ENCODE results near the gene SCAMP1.
"Not testable (repeated sequence)": the region's sequence is repeated elsewhere in the genome, so short reads cannot be mapped to it uniquely, and the experiment has no call there.

SCAMP1 gene, protein sequence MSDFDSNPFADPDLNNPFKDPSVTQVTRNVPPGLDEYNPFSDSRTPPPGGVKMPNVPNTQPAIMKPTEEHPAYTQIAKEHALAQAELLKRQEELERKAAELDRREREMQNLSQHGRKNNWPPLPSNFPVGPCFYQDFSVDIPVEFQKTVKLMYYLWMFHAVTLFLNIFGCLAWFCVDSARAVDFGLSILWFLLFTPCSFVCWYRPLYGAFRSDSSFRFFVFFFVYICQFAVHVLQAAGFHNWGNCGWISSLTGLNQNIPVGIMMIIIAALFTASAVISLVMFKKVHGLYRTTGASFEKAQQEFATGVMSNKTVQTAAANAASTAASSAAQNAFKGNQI

DNA sequence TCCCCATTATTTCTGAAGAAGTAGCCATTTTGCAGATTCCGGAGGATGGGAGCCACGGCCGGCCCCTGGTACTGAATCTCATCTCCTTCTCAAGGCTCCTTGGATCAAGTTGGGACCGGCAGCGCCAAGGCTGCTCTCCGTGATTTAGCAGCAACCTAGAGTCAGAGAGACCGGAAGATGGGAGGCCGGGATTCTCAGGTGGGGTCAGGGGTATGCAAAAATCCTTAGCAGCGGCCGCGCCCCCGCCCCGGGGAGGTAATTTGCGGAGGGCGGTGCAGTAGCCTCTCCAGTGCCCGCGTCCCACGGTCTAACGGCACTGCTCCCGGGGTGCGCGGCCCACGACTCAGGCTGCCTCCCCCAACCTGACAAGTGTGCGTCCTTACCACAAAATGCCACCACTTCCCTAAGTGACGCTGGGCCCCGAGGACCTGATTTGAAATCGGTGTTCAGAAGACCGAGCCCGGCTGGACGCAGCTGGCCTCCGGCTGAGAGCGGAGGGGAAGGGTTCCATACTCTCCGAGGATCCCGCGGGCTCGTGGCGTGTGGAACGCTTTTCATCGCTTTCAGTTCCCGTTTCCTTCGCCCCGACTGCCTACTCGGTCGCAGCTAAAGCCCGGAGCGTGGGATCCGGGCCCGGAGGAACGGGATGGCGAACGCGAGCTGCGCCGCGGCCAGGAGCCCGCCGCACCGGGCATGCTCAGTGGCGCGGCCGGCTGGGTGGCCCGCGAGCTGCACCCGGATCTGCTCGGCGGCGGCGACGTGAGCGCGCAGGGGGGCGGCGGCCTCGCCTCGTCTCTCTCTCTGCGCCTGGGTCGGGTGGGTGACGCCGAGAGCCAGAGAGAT is at the start of gene SCAMP1:
Gene SCAMP1, plus strand, starts transcription at position 787 of the 843 bp plus-strand sequence. Its CDS starts 55 bp downstream, at position 842.
- DNase-seq: peak; percentile 93

DNA sequence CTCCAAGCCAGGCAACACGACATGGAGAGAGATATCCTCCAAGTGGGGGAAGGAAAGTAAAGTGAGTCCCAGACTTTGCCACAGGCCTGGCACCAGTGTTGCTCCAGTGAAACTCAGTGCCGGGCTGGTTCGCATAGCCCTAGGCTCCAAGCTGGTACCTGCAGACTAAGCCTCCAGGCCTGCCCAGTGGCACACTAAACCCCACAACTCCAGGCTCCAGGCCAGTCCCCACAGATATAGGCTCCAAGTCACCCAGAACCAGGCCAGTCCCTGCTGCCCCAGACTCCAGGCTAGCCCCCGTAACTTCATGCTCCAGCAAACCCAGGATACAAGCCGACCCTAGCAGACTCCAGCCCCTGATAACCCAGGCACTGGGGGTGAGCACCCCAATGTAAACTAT is 42.9 kb upstream of the SCAMP1 start:
- no peak for DNase-seq

DNA sequence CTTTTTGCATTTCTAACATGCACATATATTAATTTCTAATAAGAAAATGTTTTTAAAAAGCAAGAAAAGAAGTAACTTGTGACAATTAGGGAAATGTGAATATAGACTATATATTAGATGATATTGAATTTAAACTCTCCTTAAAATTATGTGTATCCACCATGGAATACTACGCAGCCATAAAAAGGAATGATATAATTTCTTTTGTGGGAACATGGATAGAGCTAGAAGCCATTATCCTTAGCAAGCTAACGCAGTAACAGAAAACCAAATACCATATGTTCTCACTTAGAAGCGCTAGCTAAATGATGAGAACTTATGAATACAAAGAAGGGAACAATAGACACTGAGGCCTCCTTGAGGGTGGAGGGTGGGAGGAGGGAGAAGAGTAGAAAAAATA is 42.1 kb upstream of the SCAMP1 start:
- no peak for DNase-seq

DNA sequence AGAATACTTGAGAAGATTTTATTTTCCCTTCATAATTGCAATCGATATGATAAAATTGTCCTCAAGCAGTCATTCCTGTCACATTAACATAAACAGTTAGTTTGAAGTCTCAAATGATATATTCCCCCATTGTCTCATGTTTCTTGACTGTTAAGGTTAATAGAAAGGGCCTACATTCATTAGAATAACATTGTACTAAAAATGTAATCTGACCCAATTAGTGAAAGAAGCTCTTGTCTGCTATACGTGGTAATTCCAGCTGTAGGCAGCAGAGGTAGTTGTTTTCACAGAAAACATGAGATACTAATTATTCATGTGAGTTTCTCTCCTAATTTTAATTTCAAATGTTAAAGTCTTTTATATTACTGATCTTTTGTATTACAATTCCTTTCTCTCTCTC is 40.0 kb upstream of the SCAMP1 start:
- peak; percentile 23 for DNase-seq

DNA sequence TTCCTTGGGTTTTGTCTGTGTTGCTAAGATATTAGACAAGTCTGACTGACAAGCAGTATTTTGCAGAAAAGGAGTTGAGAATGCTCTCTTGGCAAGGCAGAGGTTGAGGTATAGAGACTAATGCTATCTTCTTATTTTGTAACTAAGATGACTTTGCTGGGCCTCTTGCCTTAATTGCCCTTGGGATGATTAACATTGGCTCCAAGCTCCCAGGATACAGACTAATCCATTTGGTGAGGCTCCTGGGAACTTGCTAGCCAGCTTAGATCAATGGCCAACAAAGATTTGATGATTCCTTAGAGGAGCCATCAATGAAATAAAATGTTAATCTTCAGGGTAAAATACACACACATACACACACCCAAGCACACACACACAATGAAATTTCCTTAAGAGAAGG is 37.2 kb upstream of the SCAMP1 start:
- DNase-seq: no peak

DNA sequence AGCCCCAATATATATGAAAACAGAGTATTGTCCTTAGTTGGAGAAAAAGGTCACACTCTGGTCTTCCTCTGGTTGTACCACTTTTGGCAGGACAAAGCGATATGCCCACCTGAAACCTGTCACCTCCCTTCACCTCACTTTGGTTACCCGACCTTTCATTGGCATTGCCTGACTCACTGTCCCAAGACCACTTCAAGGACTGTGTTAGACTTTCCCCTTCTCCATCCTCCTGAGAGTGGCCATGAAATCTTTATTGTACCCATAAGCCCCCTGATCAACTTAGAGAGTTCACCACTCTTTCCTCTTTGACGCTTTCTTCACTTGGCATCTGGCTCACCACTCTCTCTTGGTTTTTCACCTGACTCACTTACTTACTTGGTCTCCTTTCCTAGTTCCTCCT is 33.5 kb upstream of the SCAMP1 start:
- DNase-seq: no peak

DNA sequence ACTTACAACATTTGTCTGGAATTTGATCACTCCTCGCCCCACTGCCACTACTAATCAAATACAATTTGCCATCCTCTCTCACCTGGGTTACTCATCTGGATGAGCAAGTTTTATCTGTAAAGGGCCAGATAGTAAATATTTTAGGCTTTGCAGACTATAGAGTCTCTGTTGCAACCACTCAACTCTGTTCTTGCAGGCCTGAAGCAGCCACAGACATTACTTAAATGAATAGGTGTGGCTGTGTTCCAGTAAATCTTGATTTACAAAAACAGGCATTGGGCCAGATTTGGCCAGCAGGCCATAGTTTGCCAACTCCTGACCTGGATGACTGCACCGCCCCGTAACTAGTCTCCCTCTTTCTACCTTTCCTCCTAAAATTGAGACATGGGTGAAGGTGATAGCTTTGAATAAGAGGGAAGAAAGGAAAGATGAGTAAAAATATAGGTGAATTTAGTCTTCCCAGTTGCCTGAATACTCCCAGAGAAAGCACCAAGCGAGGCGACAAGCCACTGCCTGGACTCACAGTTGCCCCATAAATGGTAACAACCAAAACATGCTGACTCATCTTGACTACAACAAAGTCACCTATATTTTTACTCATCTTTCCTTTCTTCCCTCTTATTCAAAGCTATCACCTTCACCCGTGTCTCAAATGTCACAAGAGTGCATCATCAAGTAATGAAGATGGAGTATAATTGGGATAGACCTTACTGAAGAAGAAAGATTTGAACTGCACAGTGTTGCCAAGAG is 32.5 kb upstream of the SCAMP1 start:
- no peak for DNase-seq

DNA sequence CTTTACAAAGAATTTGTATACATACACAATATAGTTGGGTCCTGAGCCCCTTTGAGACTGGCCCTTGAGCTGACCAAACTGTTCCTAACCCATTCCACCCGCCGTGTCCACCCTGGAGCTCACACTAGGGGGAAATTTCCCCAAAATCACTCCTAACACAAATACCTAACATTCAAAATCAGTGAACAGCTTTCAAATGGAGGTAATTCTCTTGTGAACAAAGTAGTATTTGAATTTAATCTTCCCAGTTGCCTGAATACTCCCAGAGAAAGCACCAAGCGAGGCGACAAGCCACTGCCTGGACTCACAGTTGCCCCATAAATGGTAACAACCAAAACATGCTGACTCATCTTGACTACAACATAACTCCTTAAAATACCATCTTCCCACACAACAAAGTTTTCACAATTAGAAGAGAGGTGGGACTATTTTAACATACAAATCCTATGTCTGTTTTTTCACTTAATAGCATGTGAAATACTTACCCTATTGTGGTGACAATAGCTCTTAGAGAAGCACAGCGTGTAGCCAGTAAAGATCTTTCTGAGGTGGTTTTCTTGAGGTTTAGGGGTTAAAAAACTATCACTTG is 31.7 kb upstream of the SCAMP1 start:
- no peak for DNase-seq

DNA sequence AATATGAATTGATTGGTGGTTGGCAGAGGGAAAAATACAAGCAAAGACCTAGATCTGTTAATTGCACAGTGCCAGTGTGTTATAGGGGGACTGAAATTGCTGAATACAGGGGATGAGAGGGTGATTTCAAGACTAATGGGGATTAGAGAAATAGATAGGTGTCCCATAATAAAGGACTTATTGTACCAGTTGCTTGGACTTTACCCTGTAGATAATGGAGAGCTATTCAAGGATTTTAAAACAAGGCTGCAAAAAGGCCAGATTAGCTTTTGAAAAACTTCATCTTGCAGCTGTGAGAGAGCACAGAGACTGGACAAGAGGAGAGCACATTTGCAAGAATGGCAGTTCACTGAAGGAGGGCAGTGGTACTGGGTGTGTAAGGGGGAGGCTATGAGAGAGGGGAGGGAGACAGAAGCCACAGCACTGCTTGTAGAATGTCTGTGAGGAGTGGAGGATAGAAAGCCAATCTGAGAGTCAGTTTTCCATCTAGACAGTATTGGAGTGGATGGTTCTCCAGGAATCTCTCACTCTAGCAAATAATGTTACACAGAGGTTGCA is 28.8 kb upstream of the SCAMP1 start:
- no peak for DNase-seq

DNA sequence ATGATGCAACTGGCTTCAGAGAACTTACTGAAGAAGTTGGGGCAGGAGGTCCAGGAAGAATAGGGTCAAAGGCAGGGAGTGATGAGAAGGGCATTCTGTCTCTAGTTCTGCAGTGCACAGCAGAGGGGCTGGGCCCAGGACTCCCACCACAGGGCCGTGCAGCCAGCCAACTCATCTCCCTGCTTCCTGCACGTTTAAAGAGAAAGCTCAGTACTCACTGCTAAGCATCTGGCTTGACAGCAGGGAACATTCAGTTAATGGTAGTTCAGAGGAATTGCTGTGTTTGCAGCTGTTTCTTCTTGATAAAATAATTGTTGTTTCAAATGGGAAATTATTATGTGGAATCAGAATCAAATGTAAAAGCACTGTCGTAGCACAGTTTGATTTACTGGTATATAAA is 25.6 kb upstream of the SCAMP1 start:
- DNase-seq: no peak

DNA sequence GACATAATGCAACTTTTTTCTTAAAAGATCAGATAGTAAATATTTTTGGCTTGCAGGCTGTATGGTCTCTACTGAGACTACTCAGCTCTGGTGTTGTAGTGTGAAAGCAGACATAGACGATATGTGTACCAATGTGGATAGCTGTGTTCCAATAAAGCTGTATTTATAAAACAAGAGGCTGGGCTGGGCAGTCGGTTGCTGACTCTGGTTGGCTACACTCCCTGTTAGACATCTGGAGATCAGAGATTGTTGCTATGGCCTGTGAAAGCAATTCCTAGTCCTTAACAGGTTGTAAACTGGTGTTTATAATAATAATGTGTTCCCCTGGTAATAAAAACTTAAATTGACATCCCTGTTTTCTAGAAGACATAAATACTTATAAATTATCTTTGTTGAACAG is 24.4 kb upstream of the SCAMP1 start:
- no peak for DNase-seq

DNA sequence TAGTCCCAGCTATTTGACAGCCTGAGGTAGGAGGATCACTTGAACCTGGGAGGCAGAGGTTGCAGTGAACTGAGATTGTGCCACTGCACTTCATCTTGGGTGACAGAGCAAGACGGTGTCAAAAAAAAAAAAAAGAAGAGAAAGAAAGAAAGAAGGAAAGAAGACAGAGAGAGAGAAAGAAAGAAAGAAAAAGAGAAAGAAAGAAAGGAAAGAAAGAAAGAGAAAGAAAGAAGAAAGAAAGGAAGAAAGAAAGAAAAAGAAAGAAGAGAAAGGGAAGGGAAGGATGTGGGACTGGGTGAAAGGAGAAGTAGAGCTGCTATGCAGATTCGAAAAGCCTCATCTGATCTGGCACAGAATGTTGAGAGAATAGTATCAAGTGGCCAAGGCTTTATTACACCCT is 23.7 kb upstream of the SCAMP1 start:
- no peak for DNase-seq

DNA sequence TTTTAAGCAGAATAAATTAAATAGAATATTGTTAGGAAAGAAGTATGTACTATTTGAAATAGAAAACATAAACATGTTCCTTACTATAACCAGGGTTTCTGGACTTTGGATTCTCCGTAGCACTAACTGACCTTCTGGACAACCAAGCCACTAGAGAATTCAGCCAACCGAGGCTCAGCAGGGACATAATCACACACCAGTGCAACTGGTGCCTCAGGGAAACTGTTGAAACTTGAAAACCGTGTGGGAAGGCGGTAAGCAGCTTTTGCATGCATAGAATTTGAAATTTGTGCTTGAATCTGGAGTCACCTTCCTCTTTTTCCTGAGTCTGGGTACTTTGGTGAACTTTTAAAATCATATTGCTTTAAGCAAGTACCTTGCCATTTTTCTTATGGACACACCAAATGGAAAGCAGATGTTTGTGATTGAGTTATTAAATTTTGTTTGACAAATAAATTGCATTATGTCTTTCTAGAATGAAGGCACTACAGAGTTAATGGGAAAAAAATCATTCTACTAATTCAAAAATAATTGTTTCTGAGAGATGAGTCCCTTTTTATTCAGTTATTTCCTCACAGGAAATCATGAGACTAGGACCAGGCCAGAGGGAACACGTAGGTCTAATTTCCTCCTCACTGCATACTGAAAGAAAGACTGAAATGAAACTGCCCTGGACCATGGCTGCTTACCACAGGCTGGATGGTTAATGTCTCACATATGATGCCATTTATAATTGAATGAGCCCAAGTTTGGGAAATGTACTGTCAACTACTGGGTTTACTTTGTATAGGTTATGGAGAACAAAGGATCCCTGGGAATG is 20.6 kb upstream of the SCAMP1 start:
- DNase-seq: no peak

DNA sequence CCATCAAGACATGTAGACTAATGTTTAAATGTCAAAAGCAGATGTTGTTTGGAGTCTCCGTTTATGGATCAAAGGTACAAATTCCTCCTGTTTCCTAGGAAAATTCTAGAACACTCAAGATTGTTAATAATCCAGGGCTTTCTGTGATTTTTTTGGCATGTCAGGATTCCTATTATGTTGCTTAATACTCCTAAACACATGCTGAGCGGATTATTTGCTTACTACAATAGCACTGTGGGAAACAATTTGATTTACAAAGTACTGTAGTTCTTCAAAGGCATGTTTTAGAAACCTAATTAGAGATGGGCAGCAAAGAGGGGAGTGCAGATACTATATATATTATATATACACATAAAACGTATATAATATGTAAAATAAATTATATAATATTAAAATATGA is 19.0 kb upstream of the SCAMP1 start:
- DNase-seq: no peak

DNA sequence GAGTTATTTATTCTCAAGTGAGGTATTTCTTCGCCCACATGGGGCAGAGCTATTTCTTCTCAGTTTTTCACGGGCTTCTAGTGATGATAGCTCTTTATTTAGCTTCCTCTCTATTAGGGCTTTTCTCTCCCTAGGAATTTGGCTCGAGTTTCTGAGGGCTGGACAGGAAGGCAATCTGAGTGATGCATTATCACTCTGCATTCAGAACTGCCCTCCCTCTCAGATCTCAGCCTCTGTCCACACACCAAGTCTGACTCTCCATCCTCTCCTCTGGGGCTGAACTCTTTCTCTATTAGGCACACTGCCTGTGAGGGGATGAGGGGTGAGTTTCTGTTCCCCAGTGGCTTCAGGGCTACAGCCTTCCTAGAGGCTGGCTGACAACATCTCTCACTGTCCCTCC is 14.9 kb upstream of the SCAMP1 start:
- no peak for DNase-seq

DNA sequence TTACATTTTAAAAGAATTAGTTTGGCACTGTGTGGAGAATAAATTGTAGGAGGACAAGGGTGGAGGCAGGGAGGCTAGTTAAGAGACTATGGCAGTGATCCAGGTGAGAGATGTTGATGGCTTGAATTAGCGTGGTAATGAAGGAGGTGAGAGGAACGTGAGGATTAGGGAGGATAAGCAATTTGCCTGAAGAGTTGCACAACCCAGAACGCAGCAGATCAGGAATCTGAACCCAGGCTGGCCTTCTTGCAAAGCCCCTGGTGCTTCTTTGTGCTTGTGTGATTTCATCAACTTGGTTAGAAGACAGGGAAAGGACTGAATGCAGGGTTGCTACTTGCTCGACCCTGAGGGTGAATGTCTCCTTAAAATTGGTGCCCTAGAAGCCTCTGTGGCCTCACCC is 6.9 kb upstream of the SCAMP1 start:
- DNase-seq: no peak

DNA sequence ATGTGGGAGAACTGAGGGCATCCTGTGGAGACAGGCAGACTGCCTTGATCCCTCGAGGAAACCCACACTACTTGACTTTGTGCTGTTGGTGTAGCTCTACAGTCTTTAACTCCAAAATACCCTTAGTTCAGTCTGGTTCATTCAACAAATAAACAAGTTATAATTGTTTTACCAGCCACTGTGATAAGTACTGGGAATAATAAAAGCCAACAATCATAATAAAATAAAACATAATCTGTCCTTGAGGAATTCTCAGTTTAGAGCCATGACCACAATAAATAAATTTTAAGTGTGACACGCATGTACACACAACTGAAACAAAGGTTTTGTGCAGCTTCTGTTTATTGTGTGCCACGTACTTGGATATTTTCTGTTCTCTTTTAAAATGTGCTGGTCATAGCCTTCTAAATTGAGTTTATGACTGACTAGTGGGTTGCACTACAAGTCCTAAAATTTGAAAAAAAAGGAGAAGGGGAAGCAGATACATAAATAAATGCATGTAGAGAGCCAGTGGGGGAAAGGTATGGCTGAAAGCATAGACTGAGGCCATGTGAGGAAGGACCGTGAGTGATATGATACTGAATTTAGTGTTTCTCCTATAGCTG is 6.2 kb upstream of the SCAMP1 start:
- no peak for DNase-seq

DNA sequence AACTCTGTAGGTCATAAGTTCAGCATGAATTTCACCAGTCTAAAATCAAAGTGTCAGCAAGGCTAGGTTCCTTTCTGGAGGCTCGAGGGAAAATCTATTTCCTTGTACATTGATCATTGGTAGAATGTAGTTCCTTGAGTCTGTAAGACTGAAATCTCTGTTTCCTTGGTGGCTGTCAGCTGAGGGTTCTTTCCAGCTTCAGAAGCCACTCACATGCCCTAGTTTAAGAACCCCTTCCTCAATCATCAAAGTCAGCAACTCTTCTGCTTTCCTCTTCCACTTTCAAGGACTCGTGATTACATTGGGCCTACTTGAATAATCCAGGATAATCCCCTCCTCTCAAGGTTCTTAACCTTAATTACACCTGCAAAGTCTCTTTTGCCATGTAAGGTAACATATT is 4.9 kb upstream of the SCAMP1 start:
- DNase-seq: no peak

DNA sequence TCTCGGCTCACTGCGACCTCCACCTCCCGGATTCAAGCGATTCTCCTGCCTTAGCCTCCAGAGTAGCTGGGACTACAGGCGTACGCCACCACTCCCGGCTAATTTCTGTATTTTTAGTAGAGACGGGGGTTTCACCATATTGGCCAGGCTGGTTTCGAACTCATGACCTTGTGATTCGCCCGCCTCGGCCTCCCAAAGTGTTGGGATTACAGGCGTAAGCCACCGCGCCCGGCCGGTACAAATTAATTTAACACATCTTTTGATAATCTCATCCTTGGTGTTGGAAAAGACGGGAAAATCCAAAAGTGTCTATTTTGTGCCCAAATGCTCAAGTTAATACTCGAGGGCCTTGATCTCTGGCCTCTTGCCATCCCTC is 974 bp upstream of the SCAMP1 start:
- not testable (repeated sequence) for DNase-seq

DNA sequence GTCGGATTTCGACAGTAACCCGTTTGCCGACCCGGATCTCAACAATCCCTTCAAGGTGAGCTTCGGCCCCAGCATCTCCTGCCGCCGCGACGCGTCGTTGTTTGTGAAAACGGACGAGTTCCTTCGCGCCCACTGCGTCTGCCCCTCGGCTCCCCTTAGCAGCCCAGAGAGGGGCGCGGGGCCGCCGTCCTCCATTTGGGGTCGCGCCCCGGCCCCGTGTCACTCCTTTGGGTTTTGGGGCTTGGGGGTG is 182 bp downstream of the SCAMP1 start:
- no peak for DNase-seq

DNA sequence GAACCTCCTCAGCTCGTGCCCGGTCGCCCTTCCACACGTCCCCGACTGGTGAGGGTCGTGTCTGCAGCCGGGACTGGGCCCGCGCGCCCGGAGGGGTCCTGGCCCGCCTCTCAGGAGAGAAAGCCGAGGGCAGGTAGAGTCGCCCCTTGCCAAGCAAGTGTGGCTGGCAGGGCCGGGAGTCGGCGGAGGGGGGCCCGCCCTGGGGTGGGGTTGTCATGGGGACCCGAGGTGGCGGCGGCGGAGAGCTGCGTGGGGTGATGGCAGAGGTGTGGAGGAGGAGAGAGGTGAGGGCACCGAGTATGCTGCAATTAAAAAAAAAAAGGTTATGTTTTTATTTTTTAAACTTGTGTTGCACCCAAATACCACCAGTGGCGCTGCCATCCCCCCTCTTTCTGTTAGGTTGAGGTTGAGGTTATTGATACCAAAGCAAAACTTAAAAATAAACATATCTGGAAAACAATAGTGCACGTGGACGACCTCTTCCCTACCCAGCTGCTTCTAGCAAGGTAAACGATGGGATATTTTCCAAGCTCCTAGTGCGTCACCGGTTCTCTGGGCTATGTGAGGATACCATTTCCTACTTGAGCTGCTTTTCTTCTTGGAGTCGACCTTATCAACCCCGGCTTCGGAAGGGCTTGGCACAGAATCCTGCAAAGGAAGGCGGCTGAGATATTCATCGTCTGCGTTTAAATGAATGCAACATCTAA is 660 bp downstream of the SCAMP1 start:
- peak; percentile 78 for DNase-seq

Measured in CD4-positive, alpha-beta T cell treated with Interleukin-12 subunit alpha and Interleukin-12 subunit beta, for 1 hour (primary cell).